Prostate gland (tissue), 2 donors: Measurements from ENCODE around the gene PADI1. TPM values are rescaled to one million over a fixed set of nuclear protein-coding genes. Genes with fewer than 3 reads are reported as not detected.

Source experiments
- DNase-seq: peaks from one replicate; pipeline ENCODE4 v3.0.0-alpha.2; 2019; ENCODE audit warnings: low spot score
- H3K27ac ChIP-seq, 2 donors: fragments of 200-600 bp; sonication (generic); 2 replicates each; pipeline ENCODE4 v1.5.1; 2017 to 2019
- H3K27me3 ChIP-seq: fragments of 200-600 bp; sonication (generic); replicated peaks from 2 replicates; pipeline ENCODE4 v1.5.1; 2019; ENCODE audit not compliant: insufficient read depth
- H3K36me3 ChIP-seq, 2 donors: fragments of 200-600 bp; sonication (generic); 1 replicate in 1 of 2; 2 replicates in 1 of 2; pipeline versions ENCODE4 v1.5.1 to v1.8.1; 2017 to 2019
- H3K4me1 ChIP-seq: fragments of 200-600 bp; sonication (generic); replicated peaks from 2 replicates; pipeline ENCODE4 v1.5.1; 2019
- H3K4me3 ChIP-seq, 2 donors: fragments of 200-600 bp; sonication (generic); 2 replicates each; pipeline ENCODE4 v1.5.1; 2017 to 2019
- H3K9me3 ChIP-seq: fragments of 200-600 bp; sonication (generic); 2 replicates; pipeline ENCODE4 v1.5.1; 2017
- CTCF ChIP-seq, 4 experiments: fragments of 200-600 bp in 2 of 4; fragments of 450-650 bp in 2 of 4; sonication (generic) in 2 of 4; IDR thresholded peaks; 1 replicate in 3 of 4; 2 replicates in 1 of 4; pipeline ENCODE4 v1.5.1; 2016 to 2019; ENCODE audit warnings: antibody characterized with exemption in 4 of 4, mild to moderate bottlenecking in 2 of 4, moderate library complexity in 2 of 4
- POLR2A ChIP-seq: fragments of 450-650 bp; IDR thresholded peaks from one replicate; pipeline ENCODE4 v1.6.1; 2016; ENCODE audit warnings: antibody characterized with exemption, mild to moderate bottlenecking
- POLR2AphosphoS5 ChIP-seq: sonication (generic); formaldehyde crosslinking; IDR thresholded peaks from one replicate; pipeline ENCODE4 v1.6.1; 2017; ENCODE audit warnings: antibody characterized with exemption
- WGBS: methylation state at CpG from one replicate; pipeline ENCODE4 v1.1.5; 2018; 5-methylcytosine and 5-hydroxymethylcytosine counted together
- intact Hi-C: fragments of 100-400 bp; cut with DNase I; formaldehyde crosslinking; loops from one replicate; pipeline ENCODE4 v1.14.2; 2022
- total RNA-seq, 2 donors: library from RNA; depleted of rRNA; stranded (reverse); fragments of >200 nt; gene quantifications; one replicate each; pipeline ENCODE4 v1.1.0, GENCODE V29; 2016

Gene PADI1
- total RNA-seq, 2 donors from 2014 or later, result 0.18 to 0.34 TPM

GRCh38 chr1:17258758-17259130 is 53.8 kb downstream of the PADI1 start:
- no peak overlapping the region for H3K4me3 ChIP-seq
- H3K36me3 ChIP-seq, result no peaks in the 10 kb centered on the region
- H3K27me3 ChIP-seq, result no peaks in the 10 kb centered on the region
- 59% methylated on average over 6 of the region's 6 CpGs for WGBS
- DNase-seq, result no peak
- no peaks in the 10 kb centered on the region for H3K4me1 ChIP-seq
- intact Hi-C loops, result no loop called here
- no peaks in the 10 kb centered on the region for H3K9me3 ChIP-seq
- TF ChIP-seq POLR2AphosphoS5 (no peak), POLR2A (no peak), CTCF (IDR thresholded peaks at IDR 0.05) (no peak)
- H3K27ac ChIP-seq, result no peak overlapping the region

- TF ChIP-seq POLR2AphosphoS5, result no peak
- no peak for TF ChIP-seq CTCF (IDR thresholded peaks at IDR 0.05)
- no peak for TF ChIP-seq POLR2A
- H3K4me1 ChIP-seq, result no peaks in the 10 kb centered on the region
- no peaks in the 10 kb centered on the region for H3K27me3 ChIP-seq
- intact Hi-C loops, result no loop called here
- H3K4me3 ChIP-seq, result no peak overlapping the region
- DNase-seq, result no peak
- WGBS, result 84% methylated on average over 23 of the region's 24 CpGs
- no peaks in the 10 kb centered on the region for H3K36me3 ChIP-seq
- no peaks in the 10 kb centered on the region for H3K9me3 ChIP-seq
- no peak overlapping the region for H3K27ac ChIP-seq
Observed at GRCh38 chr1:17259233-17259873, 54.4 kb downstream of the PADI1 start.

- H3K27me3 ChIP-seq, result no peaks in the 10 kb centered on the region
- no peaks in the 10 kb centered on the region for H3K36me3 ChIP-seq
- TF ChIP-seq POLR2AphosphoS5, result no peak
- TF ChIP-seq CTCF (IDR thresholded peaks at IDR 0.05), result no peak
- TF ChIP-seq POLR2A, result no peak
- H3K4me3 ChIP-seq, result no peak overlapping the region
- H3K4me1 ChIP-seq, result no peaks in the 10 kb centered on the region
- intact Hi-C loops, result no loop called here
- 88% methylated on average over 7 of the region's 7 CpGs for WGBS
- DNase-seq, result no peak
- H3K27ac ChIP-seq, result no peak overlapping the region
- H3K9me3 ChIP-seq, result no peaks in the 10 kb centered on the region
Observed at GRCh38 chr1:17260264-17260663, 55.3 kb downstream of the PADI1 start.

GRCh38 chr1:17260738-17261137 is 55.8 kb downstream of the PADI1 start:
- DNase-seq, result no peak
- Histone ChIP-seq H3K9me3 (no peaks in the 10 kb centered on the region), H3K4me1 (no peaks in the 10 kb centered on the region), H3K36me3 (no peaks in the 10 kb centered on the region), H3K4me3 (no peak overlapping the region), H3K27ac (no peak overlapping the region), H3K27me3 (no peaks in the 10 kb centered on the region)
- intact Hi-C loops, result no loop called here
- 93% methylated on average over 5 of the region's 5 CpGs for WGBS
- TF ChIP-seq CTCF (IDR thresholded peaks at IDR 0.05) (no peak), POLR2A (no peak), POLR2AphosphoS5 (no peak)

- H3K27me3 ChIP-seq, result no peaks in the 10 kb centered on the region
- TF ChIP-seq CTCF (IDR thresholded peaks at IDR 0.05), result no peak
- no peak for TF ChIP-seq POLR2A
- TF ChIP-seq POLR2AphosphoS5, result no peak
- no peaks in the 10 kb centered on the region for H3K9me3 ChIP-seq
- intact Hi-C loops, result no loop called here
- no peak overlapping the region for H3K27ac ChIP-seq
- no peak overlapping the region for H3K4me3 ChIP-seq
- no peaks in the 10 kb centered on the region for H3K4me1 ChIP-seq
- H3K36me3 ChIP-seq, result no peaks in the 10 kb centered on the region
- DNase-seq, result no peak
Observed at GRCh38 chr1:17263936-17264335, 59.0 kb downstream of the PADI1 start.
